HG03469 (cell line): ENCODE results near the gene LMX1A.

Experiments
- ATAC-seq: cut with Tn5 transposase; IDR thresholded peaks from one replicate; pipeline ENCODE4 v1.9.1; 2021; ENCODE audit warnings: mild to moderate bottlenecking, moderate library complexity, moderate number of reproducible peaks; ENCODE audit not compliant: unreplicated experiment

Gene LMX1A

GRCh38 chr1:165355977-165356811 lies at the start of gene LMX1A:
Gene LMX1A (minus strand): TSS chr1:165356715. CDS start chr1:165355559, 1,156 bp downstream.
- ATAC-seq: no peak

- ATAC-seq: peak; percentile 63
Measured at GRCh38 chr1:165403835-165404482, 47.4 kb upstream of the LMX1A start.

- no peak for ATAC-seq
Measured at GRCh38 chr1:165402517-165403111, 46.1 kb upstream of the LMX1A start.

- no peak for ATAC-seq
Measured at GRCh38 chr1:165397944-165398343, 41.4 kb upstream of the LMX1A start.

- ATAC-seq: no peak
Measured at GRCh38 chr1:165395901-165396300, 39.4 kb upstream of the LMX1A start.

GRCh38 chr1:165395478-165395877 lies 39.0 kb upstream of the LMX1A start:
- peak; percentile 29 for ATAC-seq

GRCh38 chr1:165392634-165393571 lies 36.4 kb upstream of the LMX1A start:
- peak; percentile 96 for ATAC-seq

GRCh38 chr1:165389609-165390008 lies 33.1 kb upstream of the LMX1A start:
- no peak for ATAC-seq

- ATAC-seq: no peak
Measured at GRCh38 chr1:165387961-165388360, 31.4 kb upstream of the LMX1A start.

GRCh38 chr1:165387505-165387904 lies 31.0 kb upstream of the LMX1A start:
- ATAC-seq: no peak

- no peak for ATAC-seq
Measured at GRCh38 chr1:165383599-165384405, 27.3 kb upstream of the LMX1A start.

GRCh38 chr1:165383067-165383466 lies 26.6 kb upstream of the LMX1A start:
- no peak for ATAC-seq

GRCh38 chr1:165381745-165382505 lies 25.4 kb upstream of the LMX1A start:
- no peak for ATAC-seq

- ATAC-seq: no peak
Measured at GRCh38 chr1:165376811-165377311, 20.3 kb upstream of the LMX1A start.

GRCh38 chr1:165376041-165376810 lies 19.7 kb upstream of the LMX1A start:
- no peak for ATAC-seq

- no peak for ATAC-seq
Measured at GRCh38 chr1:165375623-165376022, 19.1 kb upstream of the LMX1A start.

- ATAC-seq: no peak
Measured at GRCh38 chr1:165371588-165372225, 15.2 kb upstream of the LMX1A start.
